Liver (tissue), 3 donors: ENCODE measurements around the gene RPS6KA2.

ENCODE experiments used
- JUND ChIP-seq, 2 donors: IDR thresholded peaks; 2 replicates each; pipeline ENCODE4 v1.6.1; 2016; ENCODE audit warnings: antibody characterized with exemption in 2 of 2
- RXRA ChIP-seq, 2 donors: IDR thresholded peaks; 2 replicates each; pipeline ENCODE4 v1.6.1; 2017 to 2018; ENCODE audit warnings: antibody characterized with exemption in 2 of 2, mild to moderate bottlenecking in 1 of 2
- TAF1 ChIP-seq: conservative IDR thresholded peaks from 2 replicates; pipeline ENCODE4 v1.6.1; 2016; ENCODE audit warnings: antibody characterized with exemption, mild to moderate bottlenecking
- YY1 ChIP-seq: IDR thresholded peaks from 2 replicates; pipeline ENCODE4 v1.6.1; 2016; ENCODE audit warnings: antibody characterized with exemption, mild to moderate bottlenecking
- TF ChIP-seq, protein P1 (sequence below): fragments of 150-350 bp; IDR thresholded peaks from 2 replicates; pipeline ENCODE4 v1.5.1; 2017; ENCODE audit warnings: improper control_type of control experiment, low read depth, low read length; ENCODE audit not compliant: missing input control
- TF ChIP-seq, protein P2 (sequence below): IDR thresholded peaks from 2 replicates; pipeline ENCODE4 v1.6.1; 2016; ENCODE audit warnings: antibody characterized with exemption
- donor health status: healthy.
- donor health status: healthy.

DNA sequence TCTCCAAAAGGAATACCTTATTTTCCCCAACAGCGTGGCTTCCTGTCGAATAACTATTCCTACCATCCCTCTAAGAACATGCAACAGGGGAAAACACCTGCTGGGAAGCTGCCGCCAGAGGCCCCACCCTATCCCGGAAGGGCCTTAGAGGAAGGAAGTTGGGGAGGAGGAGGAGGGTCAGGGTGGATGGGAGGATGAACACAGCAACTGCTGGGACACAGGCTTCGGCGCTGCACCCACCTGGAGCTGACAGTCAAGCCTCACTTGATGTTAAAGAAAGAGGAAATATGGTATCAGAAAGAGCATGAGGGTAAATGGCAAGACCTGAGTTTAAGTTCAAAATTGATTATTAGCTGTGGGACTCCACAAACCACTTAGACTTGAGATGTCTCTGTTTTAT lies 36.5 kb upstream of the RPS6KA2 start:
- TF ChIP-seq YY1 = no peak
- TF ChIP-seq, protein P1, sequence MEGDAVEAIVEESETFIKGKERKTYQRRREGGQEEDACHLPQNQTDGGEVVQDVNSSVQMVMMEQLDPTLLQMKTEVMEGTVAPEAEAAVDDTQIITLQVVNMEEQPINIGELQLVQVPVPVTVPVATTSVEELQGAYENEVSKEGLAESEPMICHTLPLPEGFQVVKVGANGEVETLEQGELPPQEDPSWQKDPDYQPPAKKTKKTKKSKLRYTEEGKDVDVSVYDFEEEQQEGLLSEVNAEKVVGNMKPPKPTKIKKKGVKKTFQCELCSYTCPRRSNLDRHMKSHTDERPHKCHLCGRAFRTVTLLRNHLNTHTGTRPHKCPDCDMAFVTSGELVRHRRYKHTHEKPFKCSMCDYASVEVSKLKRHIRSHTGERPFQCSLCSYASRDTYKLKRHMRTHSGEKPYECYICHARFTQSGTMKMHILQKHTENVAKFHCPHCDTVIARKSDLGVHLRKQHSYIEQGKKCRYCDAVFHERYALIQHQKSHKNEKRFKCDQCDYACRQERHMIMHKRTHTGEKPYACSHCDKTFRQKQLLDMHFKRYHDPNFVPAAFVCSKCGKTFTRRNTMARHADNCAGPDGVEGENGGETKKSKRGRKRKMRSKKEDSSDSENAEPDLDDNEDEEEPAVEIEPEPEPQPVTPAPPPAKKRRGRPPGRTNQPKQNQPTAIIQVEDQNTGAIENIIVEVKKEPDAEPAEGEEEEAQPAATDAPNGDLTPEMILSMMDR = no peak
- TF ChIP-seq, protein P2, sequence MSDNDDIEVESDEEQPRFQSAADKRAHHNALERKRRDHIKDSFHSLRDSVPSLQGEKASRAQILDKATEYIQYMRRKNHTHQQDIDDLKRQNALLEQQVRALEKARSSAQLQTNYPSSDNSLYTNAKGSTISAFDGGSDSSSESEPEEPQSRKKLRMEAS = no peak
- TF ChIP-seq TAF1 = no peak
- no peak for TF ChIP-seq RXRA (IDR thresholded peaks at IDR 0.05)
- no peak for TF ChIP-seq JUND (IDR thresholded peaks at IDR 0.05)
